ENCODE measurements around the gene PRKCA. TPM values are rescaled to one million over a fixed set of nuclear protein-coding genes. Genes with fewer than 3 reads are reported as not detected.

PRKCA gene
- total and polyA plus RNA-seq, 2 donors (not counting 3 experiments of a cell fraction or from before 2014, with no cell fraction given), result 7.5 to 34.2 TPM

DNA sequence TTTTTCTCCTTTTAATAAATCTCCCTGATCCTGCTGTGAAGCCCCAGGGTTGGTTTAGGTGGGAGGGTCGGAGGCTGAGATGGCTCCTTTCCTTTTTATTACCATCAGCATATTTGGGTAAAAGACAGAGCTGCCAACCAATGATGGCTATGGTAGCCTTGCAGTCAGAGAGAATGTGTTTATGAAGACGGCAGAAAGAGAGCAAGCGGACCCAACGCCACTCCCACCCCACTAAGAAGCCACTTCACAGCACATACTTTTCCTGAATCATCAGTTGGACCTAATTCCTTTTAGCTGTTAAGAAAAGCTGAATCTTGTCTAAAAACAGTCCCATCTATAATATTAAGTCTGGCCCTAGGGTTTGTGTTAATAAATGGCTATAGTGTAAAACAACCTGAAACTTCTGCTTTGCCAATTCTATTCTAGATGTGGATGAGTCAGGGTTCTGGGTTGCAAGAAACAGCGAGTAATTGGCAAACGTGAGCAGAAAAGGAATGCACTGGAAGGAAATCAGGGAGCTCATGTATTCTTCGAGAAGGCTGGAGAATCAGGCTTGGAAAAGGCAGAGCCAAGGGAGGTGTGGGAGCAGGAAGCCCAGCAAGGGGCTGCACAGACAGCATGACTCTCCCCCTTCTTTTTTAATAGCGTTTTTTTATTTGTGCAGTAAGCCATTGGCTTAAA lies 34.0 kb upstream of the PRKCA start:
- ChIA-PET CTCF (interaction anchor here (0.7 to 2.1 kb wide), 4 partner anchors 13 to 406 kb away, joined by 4 to 8 read pairs (median 4); no protein-coding TSS in a partner anchor), POLR2A (no interaction called here)
- H3K36me3 ChIP-seq (ENCODE audit: control insufficient read depth in 2 of 2, extremely low read depth in 1 of 2, insufficient read depth in 2 of 2, low read length in 2 of 2), result no peaks in the 10 kb centered on the region
- H3K79me2 ChIP-seq (ENCODE audit: control insufficient read depth, insufficient read depth, low read length), result no peaks in the 10 kb centered on the region
- no peak overlapping the region for H3K4me3 ChIP-seq (replicated peaks in 1 of 3; ENCODE audit: insufficient read depth in 1 of 3, low read depth in 1 of 3, low read length in 3 of 3)
- BruUV-seq (replicated peaks), result no TSS peak
- no peak overlapping the region for H3K4me2 ChIP-seq (ENCODE audit: insufficient read depth, low read length)
- no peaks in the 10 kb centered on the region for H3K9me3 ChIP-seq (replicated peaks; ENCODE audit: control insufficient read depth, insufficient read depth, low read length)
- H4K20me1 ChIP-seq (replicated peaks; ENCODE audit: control insufficient read depth, extremely low read depth, insufficient read depth, low read length), result no peaks in the 10 kb centered on the region
- H3K4me1 ChIP-seq (ENCODE audit: control insufficient read depth, extremely low read depth, insufficient read depth, low read length), result peaks cover 10% of the 10 kb centered on the region
- no peak overlapping the region for H3K27ac ChIP-seq (ENCODE audit: insufficient read depth, low read depth, low read length)
- H3K9ac ChIP-seq (replicated peaks; ENCODE audit: extremely low read depth, insufficient read depth, low read length), result no peak overlapping the region
- H3K27me3 ChIP-seq (ENCODE audit: control insufficient read depth in 2 of 2, insufficient read depth in 2 of 2, low read length in 2 of 2), result no peaks in the 10 kb centered on the region
- FAIRE-seq, result no peak
- H2AFZ ChIP-seq (ENCODE audit: low read depth, low read length), result no peak overlapping the region
- H3K9me1 ChIP-seq (replicated peaks; ENCODE audit: control insufficient read depth, extremely low read depth, insufficient read depth, low read length), result no peaks in the 10 kb centered on the region
- peak; percentile 12 for DNase-seq (ENCODE audit: low read depth, low spot score)
- intact Hi-C loops (cut with micrococcal nuclease), result no loop called here
- dilution Hi-C loops (cut with MboI; ENCODE audit: extremely low pct_ligation_motif_present, low sequenced_read_pairs), result no loop called here
- TF ChIP-seq MYC (IDR thresholded peaks at IDR 0.05; ENCODE audit: low read depth, low read length) (no peak), FOS (IDR thresholded peaks at IDR 0.05; ENCODE audit: borderline replicate concordance, insufficient read depth, low read length) (peak; percentile 20)

DNA sequence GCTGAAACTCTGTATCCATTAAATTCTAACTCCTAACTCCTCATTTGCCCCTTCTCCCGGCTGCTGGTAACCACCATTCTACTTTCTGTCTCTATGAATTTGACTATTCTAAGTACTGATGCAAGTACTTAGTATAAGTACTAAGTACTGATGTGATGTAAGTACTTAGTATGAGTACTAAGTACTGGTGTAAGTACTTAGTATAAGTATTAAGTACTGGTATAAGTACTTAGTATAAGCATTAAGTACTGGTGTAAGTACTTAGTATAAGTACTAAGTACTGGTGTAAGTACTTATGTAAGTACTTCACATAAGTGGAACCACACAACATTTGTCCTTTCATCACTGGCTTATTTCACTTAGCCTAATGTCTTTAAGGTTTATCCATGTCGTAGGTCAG lies 32.3 kb upstream of the PRKCA start:
- Histone ChIP-seq H3K9me1 (replicated peaks; ENCODE audit: control insufficient read depth, extremely low read depth, insufficient read depth, low read length) (no peaks in the 10 kb centered on the region), H2AFZ (ENCODE audit: low read depth, low read length) (no peak overlapping the region), H3K9me3 (replicated peaks; ENCODE audit: control insufficient read depth, insufficient read depth, low read length) (no peaks in the 10 kb centered on the region), H3K4me2 (ENCODE audit: insufficient read depth, low read length) (no peak overlapping the region), H3K9ac (replicated peaks; ENCODE audit: extremely low read depth, insufficient read depth, low read length) (no peak overlapping the region), H3K79me2 (ENCODE audit: control insufficient read depth, insufficient read depth, low read length) (no peaks in the 10 kb centered on the region), H3K27me3 (ENCODE audit: control insufficient read depth in 2 of 2, insufficient read depth in 2 of 2, low read length in 2 of 2) (no peaks in the 10 kb centered on the region), H3K27ac (ENCODE audit: insufficient read depth, low read depth, low read length) (no peak overlapping the region), H3K36me3 (ENCODE audit: control insufficient read depth in 2 of 2, extremely low read depth in 1 of 2, insufficient read depth in 2 of 2, low read length in 2 of 2) (no peaks in the 10 kb centered on the region), H4K20me1 (replicated peaks; ENCODE audit: control insufficient read depth, extremely low read depth, insufficient read depth, low read length) (no peaks in the 10 kb centered on the region), H3K4me1 (ENCODE audit: control insufficient read depth, extremely low read depth, insufficient read depth, low read length) (peaks cover 17% of the 10 kb centered on the region), H3K4me3 (replicated peaks in 1 of 3; ENCODE audit: insufficient read depth in 1 of 3, low read depth in 1 of 3, low read length in 3 of 3) (no peak overlapping the region)
- TF ChIP-seq JUN (IDR thresholded peaks at IDR 0.05; ENCODE audit: borderline replicate concordance, insufficient read depth, insufficient read length, low read depth) (no peak), POLR2A (IDR thresholded peaks at IDR 0.05; ENCODE audit: low read depth, low read length) (no peak), EZH2 (IDR thresholded peaks at IDR 0.05; ENCODE audit: borderline replicate concordance, low read depth, low read length, severe bottlenecking) (no peak), MYC (IDR thresholded peaks at IDR 0.05; ENCODE audit: low read depth, low read length) (no peak), FOS (IDR thresholded peaks at IDR 0.05; ENCODE audit: borderline replicate concordance, insufficient read depth, low read length) (no peak), GATA2 (IDR thresholded peaks at IDR 0.05; ENCODE audit: insufficient read depth, insufficient read length, low read depth, low read length) (no peak), POLR2AphosphoS5 (IDR thresholded peaks at IDR 0.05; ENCODE audit: insufficient read depth, low read depth, low read length) (no peak)
- TF ChIP-seq, protein P1, sequence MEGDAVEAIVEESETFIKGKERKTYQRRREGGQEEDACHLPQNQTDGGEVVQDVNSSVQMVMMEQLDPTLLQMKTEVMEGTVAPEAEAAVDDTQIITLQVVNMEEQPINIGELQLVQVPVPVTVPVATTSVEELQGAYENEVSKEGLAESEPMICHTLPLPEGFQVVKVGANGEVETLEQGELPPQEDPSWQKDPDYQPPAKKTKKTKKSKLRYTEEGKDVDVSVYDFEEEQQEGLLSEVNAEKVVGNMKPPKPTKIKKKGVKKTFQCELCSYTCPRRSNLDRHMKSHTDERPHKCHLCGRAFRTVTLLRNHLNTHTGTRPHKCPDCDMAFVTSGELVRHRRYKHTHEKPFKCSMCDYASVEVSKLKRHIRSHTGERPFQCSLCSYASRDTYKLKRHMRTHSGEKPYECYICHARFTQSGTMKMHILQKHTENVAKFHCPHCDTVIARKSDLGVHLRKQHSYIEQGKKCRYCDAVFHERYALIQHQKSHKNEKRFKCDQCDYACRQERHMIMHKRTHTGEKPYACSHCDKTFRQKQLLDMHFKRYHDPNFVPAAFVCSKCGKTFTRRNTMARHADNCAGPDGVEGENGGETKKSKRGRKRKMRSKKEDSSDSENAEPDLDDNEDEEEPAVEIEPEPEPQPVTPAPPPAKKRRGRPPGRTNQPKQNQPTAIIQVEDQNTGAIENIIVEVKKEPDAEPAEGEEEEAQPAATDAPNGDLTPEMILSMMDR (IDR thresholded peaks at IDR 0.05; ENCODE audit: extremely low read depth in 1 of 2, insufficient read depth in 1 of 2, low read depth in 1 of 2, low read length in 2 of 2), result no peak
- TF ChIP-seq, protein P2, sequence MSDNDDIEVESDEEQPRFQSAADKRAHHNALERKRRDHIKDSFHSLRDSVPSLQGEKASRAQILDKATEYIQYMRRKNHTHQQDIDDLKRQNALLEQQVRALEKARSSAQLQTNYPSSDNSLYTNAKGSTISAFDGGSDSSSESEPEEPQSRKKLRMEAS (IDR thresholded peaks at IDR 0.05; ENCODE audit: insufficient read depth, insufficient read length), result no peak
- DNase-seq (ENCODE audit: low read depth, low spot score) (no peak), FAIRE-seq (no peak)
- POLR2A ChIA-PET, result no interaction called here
- dilution Hi-C loops (cut with MboI; ENCODE audit: extremely low pct_ligation_motif_present, low sequenced_read_pairs) (no loop called here), intact Hi-C loops (cut with micrococcal nuclease) (no loop called here)
- CTCF ChIA-PET, result no interaction called here
- BruUV-seq (replicated peaks), result no TSS peak

Data from endothelial cell of umbilical vein (primary cell).